H1 (cell line): ENCODE results near the gene PRRG4. TPM values are rescaled to one million over a fixed set of nuclear protein-coding genes. Genes with fewer than 3 reads are reported as not detected.

Source experiments
- BRCA1 ChIP-seq: IDR thresholded peaks from 2 replicates; pipeline ENCODE4 v1.6.1; 2012; ENCODE audit warnings: low read depth, low read length, improper control_type of control experiment
- CHD7 ChIP-seq: fragments of 300-600 bp; sonication (generic); IDR thresholded peaks from 2 replicates; pipeline ENCODE4 v1.7.1; 2012; ENCODE audit warnings: low read length, moderate library complexity, mild to moderate bottlenecking, inconsistent platforms; ENCODE audit not compliant: insufficient replicate concordance
- GTF2F1 ChIP-seq: IDR thresholded peaks from 2 replicates; pipeline ENCODE4 v1.6.1; 2012; ENCODE audit warnings: low read depth, low read length, improper control_type of control experiment, borderline replicate concordance
- KDM4A ChIP-seq: IDR thresholded peaks from one replicate; pipeline ENCODE4 v1.7.1; 2012; ENCODE audit warnings: low read depth, mild to moderate bottlenecking, moderate library complexity, low read length, inconsistent platforms; ENCODE audit not compliant: severe bottlenecking
- NRF1 ChIP-seq: IDR thresholded peaks from 2 replicates; pipeline ENCODE4 v1.6.1; 2011; ENCODE audit warnings: mild to moderate bottlenecking, low read depth, low read length, improper control_type of control experiment
- PHF8 ChIP-seq: fragments of 200-600 bp; sonication (generic); conservative IDR thresholded peaks from 2 replicates; pipeline ENCODE4 v1.7.1; 2012; ENCODE audit warnings: low read depth, mild to moderate bottlenecking, inconsistent platforms, low read length, moderate library complexity
- POLR2AphosphoS5 ChIP-seq: IDR thresholded peaks from 2 replicates; pipeline ENCODE4 v1.6.1; 2011; ENCODE audit warnings: low read depth, low read length
- SIN3A ChIP-seq, 2 experiments: IDR thresholded peaks in 1 of 2; conservative IDR thresholded peaks in 1 of 2; 2 replicates each; pipeline ENCODE4 v1.6.1; 2011 to 2012; ENCODE audit warnings: low read length in 2 of 2, improper control_type of control experiment in 1 of 2, low read depth in 1 of 2, mild to moderate bottlenecking in 1 of 2
- SIRT6 ChIP-seq: IDR thresholded peaks from one replicate; pipeline ENCODE4 v1.7.1; 2012; ENCODE audit warnings: low read length, inconsistent platforms
- SUZ12 ChIP-seq: fragments of 200-600 bp; sonication (generic); IDR thresholded peaks from 2 replicates; pipeline ENCODE4 v1.6.1; 2012; ENCODE audit warnings: mild to moderate bottlenecking, inconsistent platforms, low read length, moderate library complexity, mixed read lengths
- polyA plus RNA-seq, 7 experiments: library from polyadenylated mRNA; depleted of rRNA in 3 of 7; stranded (reverse) in 5 of 7; unstranded in 2 of 7; fragments of >200 nt in 5 of 7; fragments of 200-250 nt in 2 of 7; gene quantifications; 1 replicate in 5 of 7; 2 replicates in 1 of 7; 4 replicates in 1 of 7; pipeline versions ENCODE4 v1.2.1 to v1.2.3, GENCODE V29; 2011 to 2013; ENCODE audit warnings: missing spikeins in 2 of 7, mixed read lengths in 2 of 7
- total RNA-seq: library from RNA; stranded (reverse); fragmentation: NEBNext Ultra II Directional; extraction: Animal tissue kit (Norgen Biotek cat#: 25700); gene quantifications from 2 replicates; pipeline ENCODE4 v1.2.1, GENCODE V29; 2021

The PRRG4 gene
- total and polyA plus RNA-seq, 2 of the 8 experiments (the other 6 are each of a cell fraction or from before 2014, with no cell fraction given), result 0.65 to 1.7 TPM

- TF ChIP-seq CHD7 (no peak), SIRT6 (no peak), NRF1 (no peak), PHF8 (peak; percentile 43; the same call in 1 of the 2 replicates), GTF2F1 (no peak), SUZ12 (no peak), SIN3A (conservative IDR thresholded peaks at IDR 0.05 in 1 of 2, IDR thresholded peaks at IDR 0.05 in 1 of 2; ENCODE audit: low read depth in 1 of 2, low read length in 2 of 2) (0 out of 4 replicates have a peak, but pooled peaks have one; percentile 12 to 15), POLR2AphosphoS5 (peak; percentile 15), KDM4A (peak; percentile 41), BRCA1 (no peak)
Observed at GRCh38 chr11:32893343-32894148, 63.8 kb downstream of the PRRG4 start (continued).
